HepG2 (cell line): ENCODE results near the gene HHIPL1. TPM values are rescaled to one million over a fixed set of nuclear protein-coding genes. Genes with fewer than 3 reads are reported as not detected.

Experiments
- BORCS8-MEF2B ChIP-seq: sonication (generic); formaldehyde crosslinking; IDR thresholded peaks from 2 replicates; pipeline ENCODE4 v1.8.0; 2022; ENCODE audit warnings: mild to moderate bottlenecking, missing genetic modification reagents
- CENPT ChIP-seq: sonication (generic); formaldehyde crosslinking; IDR thresholded peaks from 2 replicates; pipeline ENCODE4 v1.8.0; 2022; ENCODE audit warnings: low read depth, mild to moderate bottlenecking, moderate library complexity, missing genetic modification reagents
- CREM ChIP-seq, 2 experiments: sonication (generic) in 1 of 2; formaldehyde crosslinking in 1 of 2; IDR thresholded peaks; 2 replicates each; pipeline versions ENCODE4 v1.4.0 to v1.6.1; 2016 to 2020; ENCODE audit warnings: antibody characterized with exemption in 1 of 2, mild to moderate bottlenecking in 1 of 2, missing genetic modification reagents in 1 of 2
- ETV5 ChIP-seq: IDR thresholded peaks from 2 replicates; pipeline ENCODE4 v1.6.1; 2018; ENCODE audit warnings: missing biosample characterization, missing genetic modification reagents, inconsistent platforms, borderline replicate concordance
- FOXA3 ChIP-seq: IDR thresholded peaks from 2 replicates; pipeline ENCODE4 v1.6.1; 2016; ENCODE audit warnings: missing genetic modification reagents, missing compliant biosample characterization
- FOXM1 ChIP-seq: sonication (generic); formaldehyde crosslinking; IDR thresholded peaks from 2 replicates; pipeline ENCODE4 v1.5.0; 2020; ENCODE audit warnings: missing genetic modification reagents
- KAT7 ChIP-seq: IDR thresholded peaks from 2 replicates; pipeline ENCODE4 v1.6.1; 2018; ENCODE audit warnings: borderline replicate concordance, missing compliant biosample characterization
- REST ChIP-seq, 2 experiments: IDR thresholded peaks; 2 replicates each; pipeline ENCODE4 v1.6.1; 2011 to 2012; ENCODE audit warnings: low read length in 2 of 2, borderline replicate concordance in 1 of 2, low read depth in 1 of 2, mild to moderate bottlenecking in 1 of 2, moderate library complexity in 1 of 2
- SATB2 ChIP-seq: sonication (generic); formaldehyde crosslinking; IDR thresholded peaks from 2 replicates; pipeline ENCODE4 v1.5.0; 2020; ENCODE audit warnings: missing genetic modification reagents
- TCF7L2 ChIP-seq: IDR thresholded peaks from 2 replicates; pipeline ENCODE4 v1.6.1; 2011; ENCODE audit warnings: mild to moderate bottlenecking, low read depth, low read length, moderate library complexity
- U2AF1 ChIP-seq: fragments of 200-400 bp; formaldehyde crosslinking; optimal IDR thresholded peaks from 2 replicates; pipeline ENCODE3; 2017; ENCODE audit warnings: mild to moderate bottlenecking, low read depth, low read length
- ZNF143 ChIP-seq: sonication (generic); formaldehyde crosslinking; IDR thresholded peaks from 2 replicates; pipeline ENCODE4 v1.4.0; 2020; ENCODE audit warnings: missing genetic modification reagents
- ZNF30 ChIP-seq: sonication (generic); formaldehyde crosslinking; IDR thresholded peaks from 2 replicates; pipeline ENCODE4 v1.5.0; 2020; ENCODE audit warnings: mild to moderate bottlenecking, missing genetic modification reagents
- ZNF660 ChIP-seq: sonication (generic); formaldehyde crosslinking; IDR thresholded peaks from 2 replicates; pipeline ENCODE4 v1.5.1; 2020; ENCODE audit warnings: mild to moderate bottlenecking, low read depth, missing genetic modification reagents, borderline replicate concordance
- ZNF777 ChIP-seq: sonication (generic); formaldehyde crosslinking; IDR thresholded peaks from 2 replicates; pipeline ENCODE4 v1.4.0; 2020; ENCODE audit warnings: missing genetic modification reagents
- polyA plus RNA-seq, 8 experiments: library from polyadenylated mRNA; depleted of rRNA in 3 of 8; stranded (reverse) in 7 of 8; unstranded in 1 of 8; fragments of >200 nt; fragmentation: Illumina TruSeq in 4 of 8; extraction: Trizol in 4 of 8; gene quantifications; 2 replicates each; pipeline versions ENCODE4 v1.2.1 to v1.2.3, GENCODE V29; 2011 to 2016; ENCODE audit warnings: low read depth in 4 of 8, missing spikeins in 1 of 8, mixed read lengths in 1 of 8; ENCODE audit not compliant: insufficient read depth in 1 of 8
- total RNA-seq, 5 experiments: library from RNA; depleted of rRNA; stranded (reverse); fragments of >200 nt; fragmentation: Illumina TruSeq; extraction: Trizol; gene quantifications; 2 replicates each; pipeline ENCODE4 v1.2.3, GENCODE V29; 2016; ENCODE audit warnings: low read depth in 1 of 5
- TF ChIP-seq, protein P1 (sequence below): sonication (generic); formaldehyde crosslinking; IDR thresholded peaks from 2 replicates; pipeline ENCODE4 v1.4.0; 2020; ENCODE audit warnings: mild to moderate bottlenecking, missing genetic modification reagents
- TF ChIP-seq, protein P2 (sequence below): sonication (generic); formaldehyde crosslinking; conservative IDR thresholded peaks from 2 replicates; pipeline ENCODE4 v1.4.0; 2020; ENCODE audit warnings: missing genetic modification reagents
- TF ChIP-seq, protein P3 (sequence below): sonication (generic); formaldehyde crosslinking; IDR thresholded peaks from 2 replicates; pipeline ENCODE4 v1.4.0; 2020; ENCODE audit warnings: missing genetic modification reagents, mild to moderate bottlenecking, borderline replicate concordance

Gene HHIPL1
- total and polyA plus RNA-seq, 2 of the 13 experiments (the other 11 are each of a cell fraction or from before 2014, with no cell fraction given) = not detected

DNA sequence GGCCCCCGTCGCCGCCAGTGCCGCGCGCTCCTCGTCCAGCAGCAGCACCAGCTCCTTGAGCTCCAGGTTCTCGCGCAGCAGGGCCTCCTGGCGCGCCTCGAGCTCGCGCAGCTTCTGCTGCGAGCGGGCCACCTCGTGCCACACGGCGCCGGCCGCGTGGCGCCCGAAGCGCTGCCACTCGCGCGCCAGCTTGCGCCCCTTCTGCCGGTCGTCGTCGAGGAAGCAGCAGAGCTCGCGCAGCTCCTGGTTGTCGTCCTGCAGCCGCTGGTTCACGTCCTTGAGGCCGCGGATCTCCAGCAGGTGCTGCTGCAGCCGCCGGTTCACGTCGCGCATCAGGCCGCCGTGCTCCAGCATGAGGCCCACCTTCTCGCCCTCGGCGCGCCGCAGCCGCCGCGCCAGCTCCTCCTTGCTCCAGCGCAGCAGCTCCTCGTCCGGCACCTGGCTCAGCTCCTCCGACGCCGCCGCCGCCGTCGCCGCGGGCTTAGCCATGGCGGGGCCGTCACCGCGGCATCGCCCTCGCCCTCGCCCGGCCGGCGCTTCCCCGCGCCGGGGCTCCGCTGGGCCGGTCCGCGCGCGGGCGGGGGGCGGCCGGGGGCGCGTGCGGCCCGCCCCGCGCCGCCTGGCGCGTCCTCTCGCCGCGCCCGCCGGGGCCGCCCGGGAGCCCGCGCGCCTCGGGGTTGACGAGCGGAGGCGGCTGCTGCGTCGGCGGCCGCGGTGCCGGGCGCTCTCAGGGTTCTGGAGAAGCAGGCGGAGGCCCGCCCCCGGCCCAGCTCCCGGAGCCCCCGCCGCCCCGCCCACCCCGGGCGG is 41.3 kb upstream of the HHIPL1 start, which contains the start of gene CCDC85C (continued):
- TF ChIP-seq REST (IDR thresholded peaks at IDR 0.05; ENCODE audit: borderline replicate concordance in 1 of 2, low read depth in 1 of 2, low read length in 2 of 2) (no peak), BORCS8-MEF2B (CRISPR knock-in tag) (peak; percentile 98), FOXA3 (peak; percentile 45), CREM (IDR thresholded peaks at IDR 0.05) (no peak), CREM (CRISPR knock-in tag; IDR thresholded peaks at IDR 0.05) (no peak), CENPT (CRISPR knock-in tag) (peak; percentile 99), ETV5 (CRISPR knock-in tag) (peak; percentile 54; the same call in 1 of the 2 replicates), FOXM1 (CRISPR knock-in tag) (peak; percentile 89), U2AF1 (no peak), ZNF143 (peak; percentile 61), KAT7 (CRISPR knock-in tag) (0 out of 2 replicates have a peak, but pooled peaks have one; percentile 45), TCF7L2 (no peak), ZNF660 (peak; percentile 75; the same call in 1 of the 2 replicates), SATB2 (CRISPR knock-in tag) (peak; percentile 97), ZNF777 (CRISPR knock-in tag) (peak; percentile 95), ZNF30 (CRISPR knock-in tag) (peak; percentile 98)
- TF ChIP-seq, protein P1, sequence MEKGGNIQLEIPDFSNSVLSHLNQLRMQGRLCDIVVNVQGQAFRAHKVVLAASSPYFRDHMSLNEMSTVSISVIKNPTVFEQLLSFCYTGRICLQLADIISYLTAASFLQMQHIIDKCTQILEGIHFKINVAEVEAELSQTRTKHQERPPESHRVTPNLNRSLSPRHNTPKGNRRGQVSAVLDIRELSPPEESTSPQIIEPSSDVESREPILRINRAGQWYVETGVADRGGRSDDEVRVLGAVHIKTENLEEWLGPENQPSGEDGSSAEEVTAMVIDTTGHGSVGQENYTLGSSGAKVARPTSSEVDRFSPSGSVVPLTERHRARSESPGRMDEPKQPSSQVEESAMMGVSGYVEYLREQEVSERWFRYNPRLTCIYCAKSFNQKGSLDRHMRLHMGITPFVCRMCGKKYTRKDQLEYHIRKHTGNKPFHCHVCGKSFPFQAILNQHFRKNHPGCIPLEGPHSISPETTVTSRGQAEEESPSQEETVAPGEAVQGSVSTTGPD (CRISPR knock-in tag) = no peak
- TF ChIP-seq, protein P2, sequence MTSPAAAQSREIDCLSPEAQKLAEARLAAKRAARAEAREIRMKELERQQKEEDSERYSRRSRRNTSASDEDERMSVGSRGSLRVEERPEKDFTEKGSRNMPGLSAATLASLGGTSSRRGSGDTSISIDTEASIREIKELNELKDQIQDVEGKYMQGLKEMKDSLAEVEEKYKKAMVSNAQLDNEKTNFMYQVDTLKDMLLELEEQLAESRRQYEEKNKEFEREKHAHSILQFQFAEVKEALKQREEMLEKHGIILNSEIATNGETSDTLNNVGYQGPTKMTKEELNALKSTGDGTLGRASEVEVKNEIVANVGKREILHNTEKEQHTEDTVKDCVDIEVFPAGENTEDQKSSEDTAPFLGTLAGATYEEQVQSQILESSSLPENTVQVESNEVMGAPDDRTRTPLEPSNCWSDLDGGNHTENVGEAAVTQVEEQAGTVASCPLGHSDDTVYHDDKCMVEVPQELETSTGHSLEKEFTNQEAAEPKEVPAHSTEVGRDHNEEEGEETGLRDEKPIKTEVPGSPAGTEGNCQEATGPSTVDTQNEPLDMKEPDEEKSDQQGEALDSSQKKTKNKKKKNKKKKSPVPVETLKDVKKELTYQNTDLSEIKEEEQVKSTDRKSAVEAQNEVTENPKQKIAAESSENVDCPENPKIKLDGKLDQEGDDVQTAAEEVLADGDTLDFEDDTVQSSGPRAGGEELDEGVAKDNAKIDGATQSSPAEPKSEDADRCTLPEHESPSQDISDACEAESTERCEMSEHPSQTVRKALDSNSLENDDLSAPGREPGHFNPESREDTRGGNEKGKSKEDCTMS (CRISPR knock-in tag) = no peak
- TF ChIP-seq, protein P3, sequence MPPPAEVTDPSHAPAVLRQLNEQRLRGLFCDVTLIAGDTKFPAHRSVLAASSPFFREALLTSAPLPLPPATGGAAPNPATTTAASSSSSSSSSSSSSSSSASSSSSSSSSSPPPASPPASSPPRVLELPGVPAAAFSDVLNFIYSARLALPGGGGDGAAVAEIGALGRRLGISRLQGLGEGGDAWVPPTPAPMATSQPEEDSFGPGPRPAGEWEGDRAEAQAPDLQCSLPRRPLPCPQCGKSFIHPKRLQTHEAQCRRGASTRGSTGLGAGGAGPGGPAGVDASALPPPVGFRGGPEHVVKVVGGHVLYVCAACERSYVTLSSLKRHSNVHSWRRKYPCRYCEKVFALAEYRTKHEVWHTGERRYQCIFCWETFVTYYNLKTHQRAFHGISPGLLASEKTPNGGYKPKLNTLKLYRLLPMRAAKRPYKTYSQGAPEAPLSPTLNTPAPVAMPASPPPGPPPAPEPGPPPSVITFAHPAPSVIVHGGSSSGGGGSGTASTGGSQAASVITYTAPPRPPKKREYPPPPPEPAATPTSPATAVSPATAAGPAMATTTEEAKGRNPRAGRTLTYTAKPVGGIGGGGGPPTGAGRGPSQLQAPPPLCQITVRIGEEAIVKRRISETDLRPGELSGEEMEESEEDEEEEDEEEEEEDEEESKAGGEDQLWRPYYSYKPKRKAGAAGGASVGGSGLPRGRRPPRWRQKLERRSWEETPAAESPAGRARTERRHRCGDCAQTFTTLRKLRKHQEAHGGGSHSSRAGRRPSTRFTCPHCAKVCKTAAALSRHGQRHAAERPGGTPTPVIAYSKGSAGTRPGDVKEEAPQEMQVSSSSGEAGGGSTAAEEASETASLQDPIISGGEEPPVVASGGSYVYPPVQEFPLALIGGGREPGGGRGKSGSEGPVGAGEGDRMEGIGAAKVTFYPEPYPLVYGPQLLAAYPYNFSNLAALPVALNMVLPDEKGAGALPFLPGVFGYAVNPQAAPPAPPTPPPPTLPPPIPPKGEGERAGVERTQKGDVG (CRISPR knock-in tag) = no peak
